GM12801 (cell line): ENCODE results near the gene FAM20A.

Experiments
- TF ChIP-seq, protein P1 (sequence below): IDR thresholded peaks from one replicate; pipeline ENCODE4 v1.5.1; 2011; ENCODE audit warnings: control low read depth; ENCODE audit not compliant: insufficient read length; ENCODE audit errors: extremely low read depth

FAM20A gene

DNA sequence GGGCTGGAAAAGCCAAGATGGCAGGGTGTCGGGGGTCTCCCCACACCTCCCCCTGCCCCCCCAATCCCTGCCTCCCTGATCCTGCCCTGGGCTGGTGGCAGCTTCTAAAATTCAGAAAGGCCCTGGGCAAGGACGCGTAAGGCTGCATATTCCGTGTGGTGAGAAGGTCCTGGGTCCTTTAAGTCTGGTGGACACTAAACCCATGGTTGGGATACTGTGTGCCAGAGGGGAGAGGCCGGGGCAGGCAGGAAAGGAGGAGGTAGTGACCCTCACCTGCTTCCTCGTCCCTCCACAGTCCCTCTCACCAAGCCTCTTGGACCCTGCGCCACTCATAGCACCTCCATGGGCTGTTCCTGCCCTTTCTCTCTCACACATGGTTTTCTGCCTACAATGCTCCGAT is 60.2 kb downstream of the FAM20A start:
- TF ChIP-seq, protein P1, sequence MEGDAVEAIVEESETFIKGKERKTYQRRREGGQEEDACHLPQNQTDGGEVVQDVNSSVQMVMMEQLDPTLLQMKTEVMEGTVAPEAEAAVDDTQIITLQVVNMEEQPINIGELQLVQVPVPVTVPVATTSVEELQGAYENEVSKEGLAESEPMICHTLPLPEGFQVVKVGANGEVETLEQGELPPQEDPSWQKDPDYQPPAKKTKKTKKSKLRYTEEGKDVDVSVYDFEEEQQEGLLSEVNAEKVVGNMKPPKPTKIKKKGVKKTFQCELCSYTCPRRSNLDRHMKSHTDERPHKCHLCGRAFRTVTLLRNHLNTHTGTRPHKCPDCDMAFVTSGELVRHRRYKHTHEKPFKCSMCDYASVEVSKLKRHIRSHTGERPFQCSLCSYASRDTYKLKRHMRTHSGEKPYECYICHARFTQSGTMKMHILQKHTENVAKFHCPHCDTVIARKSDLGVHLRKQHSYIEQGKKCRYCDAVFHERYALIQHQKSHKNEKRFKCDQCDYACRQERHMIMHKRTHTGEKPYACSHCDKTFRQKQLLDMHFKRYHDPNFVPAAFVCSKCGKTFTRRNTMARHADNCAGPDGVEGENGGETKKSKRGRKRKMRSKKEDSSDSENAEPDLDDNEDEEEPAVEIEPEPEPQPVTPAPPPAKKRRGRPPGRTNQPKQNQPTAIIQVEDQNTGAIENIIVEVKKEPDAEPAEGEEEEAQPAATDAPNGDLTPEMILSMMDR: no peak

DNA sequence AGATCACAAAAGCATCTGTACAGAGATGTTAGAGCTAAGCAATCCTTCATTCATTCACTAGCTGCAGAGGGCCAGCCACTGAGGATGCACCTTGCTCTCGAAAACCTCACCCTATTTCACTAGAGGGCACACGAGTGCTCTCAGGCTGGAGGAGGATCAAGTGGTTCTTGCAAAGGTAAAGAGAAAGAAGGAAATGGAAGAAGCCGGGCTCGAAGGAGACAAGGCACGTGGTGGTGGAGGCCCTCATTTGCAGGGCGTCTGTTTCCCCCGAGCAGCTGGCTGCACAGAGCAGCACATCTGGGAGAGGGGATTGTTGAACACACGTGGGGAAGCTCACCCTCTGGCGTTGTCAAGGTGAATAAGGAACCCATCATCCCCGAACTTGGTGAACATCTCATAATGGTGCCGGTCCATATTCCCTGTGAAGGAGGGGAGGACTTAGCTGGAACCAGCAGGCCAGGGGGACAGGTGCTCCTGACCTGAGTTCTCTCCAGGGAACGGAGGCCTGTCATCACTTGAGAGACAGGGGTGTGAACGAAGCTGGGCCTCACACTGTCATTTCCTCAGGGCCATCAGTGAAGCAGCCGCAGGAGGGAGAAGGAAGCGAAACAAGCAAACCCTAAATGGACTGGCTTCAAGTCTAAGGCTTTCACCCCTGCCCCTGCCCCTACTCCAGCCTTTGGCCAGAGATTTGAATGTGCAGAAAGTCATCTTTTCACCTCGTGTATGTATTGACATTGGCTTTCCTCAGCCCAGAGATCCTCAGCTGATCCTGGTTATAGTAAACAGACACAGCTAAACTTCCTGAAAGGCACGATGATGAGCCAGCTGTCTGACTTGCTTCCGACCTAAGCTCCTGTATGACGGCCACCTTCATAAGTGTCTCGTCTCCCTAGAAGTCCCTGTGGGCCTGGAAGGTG is 61.4 kb downstream of the FAM20A start:
- TF ChIP-seq, protein P1: no peak

DNA sequence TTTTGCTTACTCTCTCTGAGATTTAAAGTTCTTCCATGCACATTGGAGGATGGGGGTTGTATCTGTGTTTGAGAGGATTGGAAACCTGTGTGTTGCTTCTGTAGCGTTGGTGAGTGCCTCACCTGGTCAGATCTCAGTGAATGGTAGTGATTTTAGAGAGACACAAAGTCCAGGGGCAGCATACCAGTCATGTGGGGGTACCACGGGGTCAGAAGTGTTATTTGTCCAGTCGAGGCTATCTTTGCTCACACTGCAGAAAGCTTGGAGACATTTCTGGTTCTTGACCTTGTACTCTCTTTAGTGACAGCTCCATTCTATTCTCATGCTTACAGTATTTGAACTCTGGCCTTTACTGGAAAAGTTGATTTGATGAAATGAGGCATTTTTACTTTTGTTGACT is 65.2 kb downstream of the FAM20A start:
- TF ChIP-seq, protein P1: no peak

DNA sequence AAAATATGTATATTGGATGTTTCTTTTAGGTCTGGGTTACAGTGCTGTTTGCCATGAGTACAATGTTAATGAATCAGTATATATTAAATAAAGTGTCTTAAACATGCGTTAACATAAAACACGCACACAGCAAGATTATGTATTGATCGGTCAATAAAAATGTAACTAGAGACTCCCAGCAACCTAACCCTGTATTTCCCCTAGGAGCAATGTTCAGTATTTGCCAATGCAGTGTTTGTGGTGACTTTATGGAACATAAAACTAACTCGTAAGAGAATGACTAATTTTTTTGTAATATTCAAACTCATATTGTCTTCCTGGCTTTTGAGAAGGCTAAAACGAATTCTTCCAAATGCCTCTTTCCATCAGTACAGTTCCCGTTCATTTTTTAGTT is 66.5 kb downstream of the FAM20A start:
- TF ChIP-seq, protein P1: no peak

DNA sequence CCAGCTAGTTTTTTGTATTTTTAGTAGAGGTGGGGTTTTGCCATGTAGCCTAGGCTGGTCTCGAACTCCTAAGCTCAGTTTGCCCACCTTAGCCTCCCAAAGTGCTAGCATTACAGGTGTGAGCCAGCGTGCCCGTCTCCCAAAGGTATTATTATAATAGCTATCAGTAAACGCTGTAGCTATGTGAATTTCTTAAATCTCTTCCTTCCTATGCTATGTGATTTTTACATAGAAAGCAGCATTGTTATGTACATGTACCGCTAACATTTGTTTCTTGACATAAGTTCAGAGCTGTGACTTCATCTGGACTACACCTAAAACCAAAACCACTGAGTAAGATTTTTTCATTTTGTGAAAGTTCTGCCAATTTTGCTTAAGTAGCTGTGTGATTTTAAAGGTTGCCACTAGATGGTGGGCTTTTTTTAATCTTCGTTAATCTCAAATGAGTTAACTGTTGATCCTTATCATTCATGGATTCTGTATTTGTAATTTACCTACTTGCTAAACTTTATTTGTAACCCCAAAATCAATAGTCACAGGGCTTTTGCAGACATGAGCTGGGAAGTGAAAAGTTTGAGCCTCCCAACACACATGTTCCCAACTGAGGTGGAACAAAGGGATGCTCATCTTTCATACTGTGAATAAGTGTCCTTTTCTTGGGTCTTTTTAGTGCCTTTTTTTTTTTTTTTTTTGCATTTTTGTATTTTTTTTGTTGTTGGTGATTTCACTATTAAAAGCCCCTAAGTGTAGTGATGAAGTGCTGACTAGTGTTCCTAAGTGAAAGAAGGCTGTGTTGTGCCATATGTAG is 67.1 kb downstream of the FAM20A start:
- TF ChIP-seq, protein P1: no peak

DNA sequence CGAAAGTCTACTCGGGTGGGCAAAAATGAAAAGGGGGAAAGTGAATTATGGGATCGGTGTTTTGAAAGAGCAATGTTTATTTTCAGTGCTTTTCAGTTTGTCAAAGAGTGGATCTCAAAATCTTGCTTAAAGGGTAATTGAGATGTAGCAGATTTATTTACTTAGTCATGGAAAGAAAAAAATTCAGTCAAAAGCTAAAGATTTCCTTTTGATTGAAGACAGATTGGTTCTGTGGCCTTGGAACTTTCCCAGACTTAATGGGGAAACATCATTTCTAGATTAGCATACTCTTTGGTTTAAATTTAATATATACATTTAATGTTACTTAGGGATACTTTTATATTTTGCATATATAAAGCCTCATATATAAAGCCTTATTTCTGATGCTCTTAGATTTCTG is 68.3 kb downstream of the FAM20A start:
- TF ChIP-seq, protein P1: no peak

DNA sequence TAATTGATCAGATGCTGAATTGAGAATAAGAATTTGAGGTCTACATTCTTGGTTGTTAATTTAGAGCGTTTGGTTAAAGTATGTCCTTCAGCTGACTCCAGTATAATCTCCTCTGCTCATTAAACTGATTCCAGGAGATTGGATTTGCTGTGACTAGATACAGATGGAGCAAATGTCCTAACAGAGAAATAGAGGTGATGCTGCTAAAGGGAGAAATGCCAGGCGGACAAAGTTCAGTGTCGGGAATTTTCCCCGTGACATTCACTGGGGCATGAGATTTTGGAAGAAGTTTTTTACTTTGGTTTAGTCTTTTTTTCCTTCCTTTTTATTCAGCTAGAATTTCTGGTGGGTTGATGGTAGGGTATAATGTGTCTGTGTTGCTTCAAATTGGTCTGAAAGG is 69.9 kb downstream of the FAM20A start:
- TF ChIP-seq, protein P1: no peak
